ENCODE measurements around the gene ADCYAP1R1.

ADCYAP1R1 gene

GRCh38 chr7:31122649-31123058 is 70.5 kb downstream of the ADCYAP1R1 start:
- H3K27ac ChIP-seq (ENCODE audit: low read length), result no peak overlapping the region
- no peaks in the 10 kb centered on the region for H3K36me3 ChIP-seq (ENCODE audit: control insufficient read depth in 2 of 2, insufficient read depth in 2 of 2, low read length in 2 of 2)
- no peaks in the 10 kb centered on the region for H3K9me3 ChIP-seq (ENCODE audit: control insufficient read depth in 2 of 2, low read length in 2 of 2)
- no peak overlapping the region for H3K4me3 ChIP-seq (ENCODE audit: low read length in 2 of 2)
- no peak overlapping the region for H3K9ac ChIP-seq (ENCODE audit: low read length in 2 of 2)
- peaks cover 2% of the 10 kb centered on the region for H3K4me1 ChIP-seq (ENCODE audit: control insufficient read depth, insufficient read depth, low read length)
- no peaks in the 10 kb centered on the region for H3K27me3 ChIP-seq (ENCODE audit: control insufficient read depth in 1 of 2, insufficient read depth in 2 of 2, low read length in 2 of 2)

DNA sequence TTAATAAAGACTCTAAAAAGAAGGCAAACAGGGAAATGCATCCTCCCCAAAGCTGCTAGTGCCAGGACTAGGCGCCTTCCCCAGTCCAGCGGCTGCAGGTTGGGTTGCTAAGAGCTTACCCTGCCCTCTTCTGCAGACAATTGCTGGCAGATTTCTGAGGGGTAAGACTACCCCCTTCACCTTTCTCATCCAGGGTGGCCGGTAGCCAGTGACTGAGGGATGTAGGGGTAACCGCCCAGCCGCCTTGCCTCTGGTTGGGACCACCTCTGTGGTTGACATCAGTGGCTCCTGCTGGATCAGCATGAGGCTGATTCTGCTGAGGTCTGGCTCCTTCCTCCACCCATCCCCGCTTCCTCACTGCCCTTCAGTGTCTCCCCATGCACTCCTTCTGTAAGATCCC is 71.2 kb downstream of the ADCYAP1R1 start:
- H3K9me3 ChIP-seq (ENCODE audit: control insufficient read depth in 2 of 2, low read length in 2 of 2), result no peaks in the 10 kb centered on the region
- H3K36me3 ChIP-seq (ENCODE audit: control insufficient read depth in 2 of 2, insufficient read depth in 2 of 2, low read length in 2 of 2), result no peaks in the 10 kb centered on the region
- H3K4me3 ChIP-seq (ENCODE audit: low read length in 2 of 2), result no peak overlapping the region
- no peak overlapping the region for H3K27ac ChIP-seq (ENCODE audit: low read length)
- H3K4me1 ChIP-seq (ENCODE audit: control insufficient read depth, insufficient read depth, low read length), result peaks cover 2% of the 10 kb centered on the region
- no peak overlapping the region for H3K9ac ChIP-seq (ENCODE audit: low read length in 2 of 2)
- H3K27me3 ChIP-seq (ENCODE audit: control insufficient read depth in 1 of 2, insufficient read depth in 2 of 2, low read length in 2 of 2), result peaks cover 0 to 3% of the 10 kb centered on the region in 2 donors

DNA sequence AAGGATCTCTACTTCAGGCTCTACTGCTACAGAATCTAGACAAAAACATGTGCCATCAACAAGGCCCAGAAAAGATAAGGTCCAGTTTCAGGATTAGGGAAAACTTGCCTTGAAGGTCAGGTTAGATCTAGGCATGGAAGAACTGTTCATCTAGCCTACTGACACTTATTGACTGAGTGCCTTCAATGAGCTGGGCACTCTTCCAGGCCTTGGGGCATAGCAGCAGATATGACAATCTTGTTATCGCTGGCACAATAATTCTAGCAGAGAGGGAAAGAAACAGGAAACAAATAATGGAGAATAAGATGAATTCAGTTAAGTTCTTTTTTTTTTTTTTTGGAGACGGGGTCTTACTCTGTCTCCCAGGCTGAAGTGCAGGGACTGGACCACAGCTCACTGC is 71.6 kb downstream of the ADCYAP1R1 start:
- peaks cover 3 to 5% of the 10 kb centered on the region in 2 donors for H3K27me3 ChIP-seq (ENCODE audit: control insufficient read depth in 1 of 2, insufficient read depth in 2 of 2, low read length in 2 of 2)
- no peak overlapping the region for H3K9ac ChIP-seq (ENCODE audit: low read length in 2 of 2)
- H3K27ac ChIP-seq (ENCODE audit: low read length), result no peak overlapping the region
- peaks cover 2% of the 10 kb centered on the region for H3K4me1 ChIP-seq (ENCODE audit: control insufficient read depth, insufficient read depth, low read length)
- H3K9me3 ChIP-seq (ENCODE audit: control insufficient read depth in 2 of 2, low read length in 2 of 2), result no peaks in the 10 kb centered on the region
- H3K4me3 ChIP-seq (ENCODE audit: low read length in 2 of 2), result no peak overlapping the region
- no peaks in the 10 kb centered on the region for H3K36me3 ChIP-seq (ENCODE audit: control insufficient read depth in 2 of 2, insufficient read depth in 2 of 2, low read length in 2 of 2)

DNA sequence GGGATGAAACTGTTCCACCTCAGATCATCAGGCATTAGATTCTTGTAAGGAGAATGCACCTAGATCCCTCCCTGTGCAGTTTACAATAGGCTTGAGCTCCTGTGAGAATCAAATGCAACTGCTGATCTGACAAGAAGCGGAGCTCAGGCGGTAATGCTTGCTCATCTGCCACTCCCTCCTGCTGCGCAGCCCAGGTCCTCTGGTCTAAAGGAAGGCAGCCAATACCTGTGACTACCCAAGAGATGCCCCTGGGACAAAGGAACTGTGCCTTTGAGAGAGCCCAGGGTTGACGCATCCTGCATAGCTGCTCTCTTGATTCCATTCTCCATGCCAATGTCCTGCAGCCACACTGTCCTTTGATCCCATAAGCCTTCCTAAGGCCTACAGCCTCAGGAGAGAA is 73.1 kb downstream of the ADCYAP1R1 start:
- Histone ChIP-seq H3K9me3 (ENCODE audit: control insufficient read depth in 2 of 2, low read length in 2 of 2) (no peaks in the 10 kb centered on the region), H3K4me3 (ENCODE audit: low read length in 2 of 2) (no peak overlapping the region), H3K36me3 (ENCODE audit: control insufficient read depth in 2 of 2, insufficient read depth in 2 of 2, low read length in 2 of 2) (no peaks in the 10 kb centered on the region), H3K4me1 (ENCODE audit: control insufficient read depth, insufficient read depth, low read length) (peaks cover 2% of the 10 kb centered on the region), H3K9ac (ENCODE audit: low read length in 2 of 2) (no peak overlapping the region), H3K27me3 (ENCODE audit: control insufficient read depth in 1 of 2, insufficient read depth in 2 of 2, low read length in 2 of 2) (peaks cover 3 to 9% of the 10 kb centered on the region in 2 donors), H3K27ac (ENCODE audit: low read length) (no peak overlapping the region)

- H3K4me1 ChIP-seq (ENCODE audit: control insufficient read depth, insufficient read depth, low read length), result peaks cover 2% of the 10 kb centered on the region
- H3K27me3 ChIP-seq (ENCODE audit: control insufficient read depth in 1 of 2, insufficient read depth in 2 of 2, low read length in 2 of 2), result peaks cover 3 to 9% of the 10 kb centered on the region in 2 donors
- H3K27ac ChIP-seq (ENCODE audit: low read length), result no peak overlapping the region
- no peak overlapping the region for H3K9ac ChIP-seq (ENCODE audit: low read length in 2 of 2)
- H3K36me3 ChIP-seq (ENCODE audit: control insufficient read depth in 2 of 2, insufficient read depth in 2 of 2, low read length in 2 of 2), result no peaks in the 10 kb centered on the region
- no peaks in the 10 kb centered on the region for H3K9me3 ChIP-seq (ENCODE audit: control insufficient read depth in 2 of 2, low read length in 2 of 2)
- H3K4me3 ChIP-seq (ENCODE audit: low read length in 2 of 2), result no peak overlapping the region
These were observed 74.9 kb downstream of the ADCYAP1R1 start for GRCh38 chr7:31126976-31127375.

GRCh38 chr7:31129067-31129466 is 77.0 kb downstream of the ADCYAP1R1 start:
- no peak overlapping the region for H3K9ac ChIP-seq (ENCODE audit: low read length in 2 of 2)
- no peaks in the 10 kb centered on the region for H3K4me1 ChIP-seq (ENCODE audit: control insufficient read depth, insufficient read depth, low read length)
- H3K27ac ChIP-seq (ENCODE audit: low read length), result no peak overlapping the region
- no peaks in the 10 kb centered on the region for H3K9me3 ChIP-seq (ENCODE audit: control insufficient read depth in 2 of 2, low read length in 2 of 2)
- H3K27me3 ChIP-seq (ENCODE audit: control insufficient read depth in 1 of 2, insufficient read depth in 2 of 2, low read length in 2 of 2), result peaks cover 3 to 9% of the 10 kb centered on the region in 2 donors
- H3K4me3 ChIP-seq (ENCODE audit: low read length in 2 of 2), result no peak overlapping the region
- H3K36me3 ChIP-seq (ENCODE audit: control insufficient read depth in 2 of 2, insufficient read depth in 2 of 2, low read length in 2 of 2), result no peaks in the 10 kb centered on the region

DNA sequence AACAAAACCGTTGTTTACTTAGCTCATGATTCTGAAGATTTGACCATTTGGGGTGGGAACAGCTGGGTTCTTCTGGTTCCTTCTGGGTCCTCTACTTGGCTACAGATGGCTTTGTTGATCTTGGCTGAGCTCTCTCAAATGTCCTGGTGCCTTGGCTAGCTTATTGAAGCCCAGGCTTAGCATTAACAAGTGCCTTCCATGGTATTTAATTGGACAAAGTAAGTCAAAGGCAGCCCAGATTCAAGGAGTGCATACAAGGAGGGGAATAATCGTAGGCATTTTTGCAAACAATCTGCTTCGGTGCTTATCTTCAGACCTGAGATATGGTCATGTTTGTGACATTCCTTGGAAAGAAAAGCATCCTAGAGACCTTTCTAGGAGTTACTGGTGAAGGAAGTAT is 81.4 kb downstream of the ADCYAP1R1 start:
- Histone ChIP-seq H3K9ac (ENCODE audit: low read length in 2 of 2) (peak overlapping the region in 1 of 2 donors; percentile 36), H3K27ac (ENCODE audit: low read length) (no peak overlapping the region), H3K9me3 (ENCODE audit: control insufficient read depth in 2 of 2, low read length in 2 of 2) (no peaks in the 10 kb centered on the region), H3K27me3 (ENCODE audit: control insufficient read depth in 1 of 2, insufficient read depth in 2 of 2, low read length in 2 of 2) (peaks cover 2 to 5% of the 10 kb centered on the region in 2 donors), H3K4me3 (ENCODE audit: low read length in 2 of 2) (no peak overlapping the region), H3K36me3 (ENCODE audit: control insufficient read depth in 2 of 2, insufficient read depth in 2 of 2, low read length in 2 of 2) (no peaks in the 10 kb centered on the region), H3K4me1 (ENCODE audit: control insufficient read depth, insufficient read depth, low read length) (no peaks in the 10 kb centered on the region)

DNA sequence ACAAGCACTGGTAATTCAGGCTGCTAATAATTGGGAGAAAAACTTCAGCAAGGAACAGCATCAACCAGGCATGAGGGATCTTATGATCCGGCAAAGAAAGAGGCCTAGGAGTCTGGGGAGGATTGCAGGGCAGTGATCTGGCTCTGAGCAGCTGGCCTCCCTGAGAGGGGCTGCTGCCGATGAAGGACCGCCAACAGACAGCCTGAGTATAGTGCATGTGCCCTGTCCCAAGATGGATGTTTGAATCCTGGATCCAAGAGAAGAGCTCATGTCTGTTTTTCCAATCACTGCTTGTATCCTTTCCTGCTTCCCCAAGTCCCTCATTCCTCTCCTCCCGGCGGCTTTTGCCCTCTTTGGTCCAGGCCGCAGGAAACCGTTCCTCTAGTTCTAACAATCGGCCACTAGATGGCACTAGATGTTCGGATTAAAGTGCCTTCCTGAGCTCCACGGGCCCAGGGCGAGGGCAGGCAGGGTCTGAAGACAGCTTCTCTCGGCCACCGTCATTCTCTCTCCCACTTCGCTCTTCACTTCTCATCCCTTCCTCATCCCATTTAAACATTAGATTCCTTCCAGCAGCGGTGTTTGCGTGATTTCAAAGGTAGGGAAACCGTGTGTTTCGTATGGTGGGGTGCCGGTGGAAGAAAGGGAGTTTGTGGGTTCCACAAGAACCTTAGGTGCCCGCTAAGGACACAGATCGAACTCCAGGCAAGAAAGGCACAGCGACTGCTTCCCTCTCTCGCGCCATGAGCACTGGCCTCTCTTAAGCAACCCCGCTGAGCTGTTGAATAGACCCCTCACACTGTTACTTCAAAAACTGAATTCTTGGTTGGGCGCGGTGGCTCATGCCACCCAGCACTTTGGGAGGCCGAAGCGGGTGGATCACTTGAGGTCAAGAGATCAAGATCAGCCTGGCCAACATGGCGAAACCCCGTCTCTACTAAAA is 82.4 kb downstream of the ADCYAP1R1 start:
- Histone ChIP-seq H3K9ac (ENCODE audit: low read length in 2 of 2) (peak overlapping the region; percentile 13 to 27), H3K36me3 (ENCODE audit: control insufficient read depth in 2 of 2, insufficient read depth in 2 of 2, low read length in 2 of 2) (no peaks in the 10 kb centered on the region), H3K27ac (ENCODE audit: low read length) (no peak overlapping the region), H3K9me3 (ENCODE audit: control insufficient read depth in 2 of 2, low read length in 2 of 2) (no peaks in the 10 kb centered on the region), H3K27me3 (ENCODE audit: control insufficient read depth in 1 of 2, insufficient read depth in 2 of 2, low read length in 2 of 2) (no peaks in the 10 kb centered on the region), H3K4me3 (ENCODE audit: low read length in 2 of 2) (peak overlapping the region in 1 of 2 donors; percentile 15), H3K4me1 (ENCODE audit: control insufficient read depth, insufficient read depth, low read length) (no peaks in the 10 kb centered on the region)

DNA sequence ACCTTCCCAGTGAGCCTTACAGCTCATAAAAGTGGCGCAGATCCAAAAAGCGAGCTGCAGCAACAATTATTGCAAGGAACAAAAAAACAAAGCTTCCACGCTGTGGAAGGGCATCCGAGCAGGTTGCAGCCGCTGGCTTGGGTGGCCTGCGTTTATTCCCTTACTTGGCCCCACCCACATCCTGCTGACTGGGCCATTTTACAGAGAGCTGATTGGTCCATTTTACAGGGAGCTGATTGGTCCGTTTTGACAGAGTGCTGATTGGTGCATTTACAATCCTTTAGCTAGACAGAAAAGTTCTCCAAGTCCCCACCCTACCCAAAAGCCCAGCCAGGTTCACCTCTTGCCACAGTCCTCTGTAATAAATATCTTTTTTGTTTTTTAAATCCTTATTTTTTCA is 85.1 kb downstream of the ADCYAP1R1 start:
- Histone ChIP-seq H3K4me1 (ENCODE audit: control insufficient read depth, insufficient read depth, low read length) (no peaks in the 10 kb centered on the region), H3K9ac (ENCODE audit: low read length in 2 of 2) (no peak overlapping the region), H3K4me3 (ENCODE audit: low read length in 2 of 2) (no peak overlapping the region), H3K36me3 (ENCODE audit: control insufficient read depth in 2 of 2, insufficient read depth in 2 of 2, low read length in 2 of 2) (no peaks in the 10 kb centered on the region), H3K27ac (ENCODE audit: low read length) (no peak overlapping the region), H3K27me3 (ENCODE audit: control insufficient read depth in 1 of 2, insufficient read depth in 2 of 2, low read length in 2 of 2) (no peaks in the 10 kb centered on the region), H3K9me3 (ENCODE audit: control insufficient read depth in 2 of 2, low read length in 2 of 2) (no peaks in the 10 kb centered on the region)

GRCh38 chr7:31145339-31145738 is 93.2 kb downstream of the ADCYAP1R1 start:
- H3K36me3 ChIP-seq (ENCODE audit: control insufficient read depth in 2 of 2, insufficient read depth in 2 of 2, low read length in 2 of 2), result no peaks in the 10 kb centered on the region
- H3K27ac ChIP-seq (ENCODE audit: low read length), result no peak overlapping the region
- no peak overlapping the region for H3K9ac ChIP-seq (ENCODE audit: low read length in 2 of 2)
- no peaks in the 10 kb centered on the region for H3K9me3 ChIP-seq (ENCODE audit: control insufficient read depth in 2 of 2, low read length in 2 of 2)
- no peaks in the 10 kb centered on the region for H3K4me1 ChIP-seq (ENCODE audit: control insufficient read depth, insufficient read depth, low read length)
- H3K4me3 ChIP-seq (ENCODE audit: low read length in 2 of 2), result no peak overlapping the region
- H3K27me3 ChIP-seq (ENCODE audit: control insufficient read depth in 1 of 2, insufficient read depth in 2 of 2, low read length in 2 of 2), result peaks cover 0 to 9% of the 10 kb centered on the region in 2 donors

DNA sequence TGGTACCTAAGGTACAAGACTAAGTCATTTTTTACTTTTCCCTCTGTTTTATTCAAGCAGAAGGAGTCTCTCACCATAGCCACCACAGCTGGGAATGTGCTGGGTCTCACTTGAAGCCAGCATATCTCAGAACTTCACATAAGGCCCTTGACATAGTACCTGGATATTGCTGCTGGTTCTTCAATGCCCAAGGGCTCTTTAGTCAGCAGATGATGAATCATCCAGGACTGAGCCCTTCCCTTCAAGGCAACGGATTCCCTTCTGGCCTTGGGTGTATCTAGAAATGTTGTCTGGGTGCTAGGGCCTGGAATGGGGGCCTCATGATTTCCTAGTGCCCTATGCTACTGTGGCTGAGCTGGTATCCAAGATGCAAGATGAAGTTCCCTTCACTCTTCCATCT is 93.9 kb downstream of the ADCYAP1R1 start:
- Histone ChIP-seq H3K27ac (ENCODE audit: low read length) (no peak overlapping the region), H3K9ac (ENCODE audit: low read length in 2 of 2) (no peak overlapping the region), H3K27me3 (ENCODE audit: control insufficient read depth in 1 of 2, insufficient read depth in 2 of 2, low read length in 2 of 2) (peaks cover 0 to 9% of the 10 kb centered on the region in 2 donors), H3K36me3 (ENCODE audit: control insufficient read depth in 2 of 2, insufficient read depth in 2 of 2, low read length in 2 of 2) (no peaks in the 10 kb centered on the region), H3K4me1 (ENCODE audit: control insufficient read depth, insufficient read depth, low read length) (no peaks in the 10 kb centered on the region), H3K4me3 (ENCODE audit: low read length in 2 of 2) (no peak overlapping the region), H3K9me3 (ENCODE audit: control insufficient read depth in 2 of 2, low read length in 2 of 2) (no peaks in the 10 kb centered on the region)
